ENCODE measurements around the gene ANKRD35. TPM values are rescaled to one million over a fixed set of nuclear protein-coding genes. Genes with fewer than 3 reads are reported as not detected.
A peak's percentile ranks its signal among the peaks of the same experiment; 100 is the strongest.

Gene ANKRD35
- total RNA-seq, 1 experiment from 2014 or later: 2.7 TPM

- TF ChIP-seq ZNF512 (CRISPR knock-in tag; IDR thresholded peaks at IDR 0.05; ENCODE audit: borderline replicate concordance): no peak
- no peak for TF ChIP-seq USF1 (CRISPR knock-in tag; IDR thresholded peaks at IDR 0.05)
- no peak for TF ChIP-seq IRF2 (CRISPR knock-in tag; IDR thresholded peaks at IDR 0.05; ENCODE audit: borderline replicate concordance, low read depth)
Observed at GRCh38 chr1:145878724-145879123, 6.9 kb downstream of the ANKRD35 start (continued).

GRCh38 chr1:145877923-145878486 lies 7.7 kb downstream of the ANKRD35 start:
- Mint-ChIP-seq H3K36me3 (no peaks in the 10 kb centered on the region), H3K27ac (no peak overlapping the region), H3K27me3 (ENCODE audit: low read depth) (peaks cover 31% of the 10 kb centered on the region), H3K4me3 (no peak overlapping the region), H3K9me3 (no peaks in the 10 kb centered on the region), H3K4me1 (peaks cover 24% of the 10 kb centered on the region)
- DNase-seq (ENCODE audit: low spot score): no peak
- ChIA-PET CTCF (interaction anchor here (3.3 to 4.5 kb wide), 2 partner anchors 14 to 32 kb away, joined by 22 to 45 read pairs; partner anchors contain the start of gene NUDT17), POLR2A (interaction anchor here (1.0 kb wide), 1 partner anchor 19 kb away, joined by 4 read pairs; the partner anchor contains the start of gene PIAS3)
- TF ChIP-seq ZNF317 (CRISPR knock-in tag; IDR thresholded peaks at IDR 0.05; ENCODE audit: borderline replicate concordance, low read depth) (no peak), ETV6 (CRISPR knock-in tag; IDR thresholded peaks at IDR 0.05) (no peak), GRHL2 (CRISPR knock-in tag; IDR thresholded peaks at IDR 0.05; ENCODE audit: insufficient replicate concordance, severe bottlenecking) (no peak), OVOL2 (CRISPR knock-in tag; IDR thresholded peaks at IDR 0.05; ENCODE audit: borderline replicate concordance) (no peak), ZNF396 (CRISPR knock-in tag; IDR thresholded peaks at IDR 0.05; ENCODE audit: borderline replicate concordance) (no peak), ZNF121 (CRISPR knock-in tag; IDR thresholded peaks at IDR 0.05) (no peak), ATF3 (CRISPR knock-in tag; conservative IDR thresholded peaks at IDR 0.05) (no peak), SP1 (CRISPR knock-in tag; conservative IDR thresholded peaks at IDR 0.05) (no peak), ZBTB21 (CRISPR knock-in tag; IDR thresholded peaks at IDR 0.05; ENCODE audit: borderline replicate concordance) (no peak), FOXP1 (CRISPR knock-in tag; IDR thresholded peaks at IDR 0.05; ENCODE audit: borderline replicate concordance) (no peak), JUN (CRISPR knock-in tag; IDR thresholded peaks at IDR 0.05) (no peak), ELF4 (CRISPR knock-in tag; IDR thresholded peaks at IDR 0.05; ENCODE audit: low read depth) (no peak), ZNF219 (CRISPR knock-in tag; IDR thresholded peaks at IDR 0.05; ENCODE audit: borderline replicate concordance) (no peak), MAX (CRISPR knock-in tag; IDR thresholded peaks at IDR 0.05) (no peak), ATF2 (CRISPR knock-in tag; IDR thresholded peaks at IDR 0.05; ENCODE audit: borderline replicate concordance, low read depth) (no peak), AFF4 (CRISPR knock-in tag; IDR thresholded peaks at IDR 0.05; ENCODE audit: borderline replicate concordance) (no peak)
- 0 out of 2 replicates have a peak, but pooled peaks have one; percentile 16 for ATAC-seq

Measured in WTC11 (cell line).